WTC11 (cell line): Measurements from ENCODE around the gene ETFB. TPM values are rescaled to one million over a fixed set of nuclear protein-coding genes. Genes with fewer than 3 reads are reported as not detected.

Experiments
- ATAC-seq: fragments of 200-7000 bp; cut with Tn5 transposase; 2 replicates; pipeline ENCODE4 v1.10.0; 2021; ENCODE audit warnings: mild to moderate bottlenecking, moderate library complexity
- CTCF ChIA-PET: fragments of 300-600 bp; sonication (Branson Sonifier 250); formaldehyde crosslinking; loops from one replicate; lab custom pipeline; 2021; ENCODE audit warnings: antibody characterized with exemption; lab: Charles Lee
- POLR2A ChIA-PET: fragments of 350-600 bp; sonication (Branson Sonifier 250); formaldehyde crosslinking; loops from one replicate; lab custom pipeline; 2021; ENCODE audit warnings: antibody characterized with exemption; lab: Charles Lee
- DNase-seq: peaks from one replicate; pipeline ENCODE4 v3.0.0; 2021; ENCODE audit warnings: low spot score
- H3K27ac Mint-ChIP-seq: 2 replicates; pipeline ENCODE4 v1.8.0; 2021; ENCODE audit warnings: mixed read lengths
- H3K27me3 Mint-ChIP-seq: 2 replicates; pipeline ENCODE4 v1.8.0; 2021; ENCODE audit warnings: low read depth, mild to moderate bottlenecking, moderate library complexity, mixed read lengths
- H3K36me3 Mint-ChIP-seq: 2 replicates; pipeline ENCODE4 v1.8.0; 2021; ENCODE audit warnings: mixed read lengths
- H3K4me1 Mint-ChIP-seq: 2 replicates; pipeline ENCODE4 v1.8.0; 2022; ENCODE audit warnings: mixed read lengths
- H3K4me3 Mint-ChIP-seq: 2 replicates; pipeline ENCODE4 v1.8.0; 2021; ENCODE audit warnings: mild to moderate bottlenecking, moderate library complexity, mixed read lengths
- H3K9me3 Mint-ChIP-seq: 2 replicates; pipeline ENCODE4 v1.8.0; 2021; ENCODE audit warnings: mixed read lengths
- ETV6 ChIP-seq: sonication (generic); formaldehyde crosslinking; IDR thresholded peaks from 2 replicates; pipeline ENCODE4 v1.8.1; 2022; ENCODE audit warnings: mild to moderate bottlenecking, missing genetic modification reagents
- FOXP1 ChIP-seq: sonication (generic); formaldehyde crosslinking; IDR thresholded peaks from 2 replicates; pipeline ENCODE4 v1.8.0; 2022; ENCODE audit warnings: missing genetic modification reagents, mild to moderate bottlenecking, moderate library complexity, borderline replicate concordance
- GTF2I ChIP-seq: fragments of 250-450 bp; sonication (Bioruptor Pico); conservative IDR thresholded peaks from 2 replicates; pipeline ENCODE4 v1.4.0; 2021; ENCODE audit warnings: mild to moderate bottlenecking
- HMGA2 ChIP-seq: fragments of 250-450 bp; sonication (Bioruptor Pico); IDR thresholded peaks from 2 replicates; pipeline ENCODE4 v1.4.0; 2021; ENCODE audit warnings: mild to moderate bottlenecking, moderate library complexity
- JUN ChIP-seq: sonication (generic); formaldehyde crosslinking; IDR thresholded peaks from 2 replicates; pipeline ENCODE4 v1.8.0; 2023; ENCODE audit warnings: mild to moderate bottlenecking, missing genetic modification reagents
- KAT7 ChIP-seq: sonication (generic); formaldehyde crosslinking; IDR thresholded peaks from 2 replicates; pipeline ENCODE4 v1.8.1; 2023; ENCODE audit warnings: missing genetic modification reagents, mild to moderate bottlenecking, borderline replicate concordance
- NFATC4 ChIP-seq: fragments of 250-450 bp; sonication (Bioruptor Pico); IDR thresholded peaks from 2 replicates; pipeline ENCODE4 v1.9.0; 2021; ENCODE audit warnings: mild to moderate bottlenecking
- OVOL2 ChIP-seq: fragments of 250-450 bp; sonication (Bioruptor Pico); IDR thresholded peaks from 2 replicates; pipeline ENCODE4 v1.9.0; 2021; ENCODE audit warnings: mild to moderate bottlenecking, borderline replicate concordance
- RORB ChIP-seq: fragments of 250-450 bp; sonication (Bioruptor Pico); IDR thresholded peaks from 2 replicates; pipeline ENCODE4 v1.9.0; 2021; ENCODE audit warnings: mild to moderate bottlenecking
- SMAD4 ChIP-seq: sonication (generic); formaldehyde crosslinking; IDR thresholded peaks from 2 replicates; pipeline ENCODE4 v1.8.0; 2022; ENCODE audit warnings: mild to moderate bottlenecking, missing genetic modification reagents
- TCF7 ChIP-seq: sonication (generic); formaldehyde crosslinking; IDR thresholded peaks from 2 replicates; pipeline ENCODE4 v1.8.0; 2022; ENCODE audit warnings: mild to moderate bottlenecking, low read depth, missing genetic modification reagents, moderate library complexity
- TEAD1 ChIP-seq: sonication (generic); formaldehyde crosslinking; IDR thresholded peaks from 2 replicates; pipeline ENCODE4 v1.8.0; 2022; ENCODE audit warnings: mild to moderate bottlenecking, missing genetic modification reagents
- ZBTB21 ChIP-seq: sonication (generic); formaldehyde crosslinking; IDR thresholded peaks from 2 replicates; pipeline ENCODE4 v1.8.1; 2023; ENCODE audit warnings: mild to moderate bottlenecking, missing genetic modification reagents, borderline replicate concordance
- ZNF138 ChIP-seq: sonication (generic); formaldehyde crosslinking; conservative IDR thresholded peaks from 2 replicates; pipeline ENCODE4 v1.8.1; 2022; ENCODE audit warnings: mild to moderate bottlenecking, moderate library complexity, missing genetic modification reagents
- ZNF317 ChIP-seq: sonication (generic); formaldehyde crosslinking; IDR thresholded peaks from 2 replicates; pipeline ENCODE4 v1.8.1; 2023; ENCODE audit warnings: low read depth, mild to moderate bottlenecking, moderate library complexity, missing genetic modification reagents, borderline replicate concordance
- ZNF396 ChIP-seq: fragments of 250-450 bp; sonication (Bioruptor Pico); IDR thresholded peaks from 2 replicates; pipeline ENCODE4 v1.8.0; 2021; ENCODE audit warnings: mild to moderate bottlenecking, moderate library complexity, borderline replicate concordance
- ZNF423 ChIP-seq: fragments of 250-450 bp; sonication (Bioruptor Pico); IDR thresholded peaks from 2 replicates; pipeline ENCODE4 v2.1.2; 2022; ENCODE audit warnings: mild to moderate bottlenecking, moderate library complexity
- total RNA-seq: library from RNA; stranded (reverse); gene quantifications from 3 replicates; pipeline ENCODE4 v1.2.3, GENCODE V29; 2021
- TF ChIP-seq, protein P1 (sequence below): sonication (generic); formaldehyde crosslinking; IDR thresholded peaks from 2 replicates; pipeline ENCODE4 v1.8.1; 2022; ENCODE audit warnings: missing genetic modification reagents, borderline replicate concordance
- TF ChIP-seq, protein P2 (sequence below): fragments of 250-450 bp; sonication (Bioruptor Pico); IDR thresholded peaks from 2 replicates; pipeline ENCODE4 v1.9.0; 2021; ENCODE audit warnings: moderate library complexity, mild to moderate bottlenecking, inconsistent platforms, borderline replicate concordance
- TF ChIP-seq, protein P3 (sequence below): sonication (generic); formaldehyde crosslinking; IDR thresholded peaks from 2 replicates; pipeline ENCODE4 v1.8.1; 2022; ENCODE audit warnings: mild to moderate bottlenecking, missing genetic modification reagents, moderate library complexity, borderline replicate concordance
- TF ChIP-seq, protein P4 (sequence below): fragments of 250-450 bp; sonication (Bioruptor Pico); IDR thresholded peaks from 2 replicates; pipeline ENCODE4 v1.9.0; 2021; ENCODE audit warnings: mild to moderate bottlenecking
- TF ChIP-seq, protein P5 (sequence below): sonication (generic); formaldehyde crosslinking; IDR thresholded peaks from 2 replicates; pipeline ENCODE4 v1.8.1; 2023; ENCODE audit warnings: mild to moderate bottlenecking, missing genetic modification reagents, borderline replicate concordance
- TF ChIP-seq, protein P6 (sequence below): sonication (generic); formaldehyde crosslinking; IDR thresholded peaks from 2 replicates; pipeline ENCODE4 v1.8.1; 2022; ENCODE audit warnings: low read depth, mild to moderate bottlenecking, moderate library complexity, missing genetic modification reagents, borderline replicate concordance

The ETFB gene
- total RNA-seq, 1 experiment from 2014 or later: 60.6 TPM

DNA sequence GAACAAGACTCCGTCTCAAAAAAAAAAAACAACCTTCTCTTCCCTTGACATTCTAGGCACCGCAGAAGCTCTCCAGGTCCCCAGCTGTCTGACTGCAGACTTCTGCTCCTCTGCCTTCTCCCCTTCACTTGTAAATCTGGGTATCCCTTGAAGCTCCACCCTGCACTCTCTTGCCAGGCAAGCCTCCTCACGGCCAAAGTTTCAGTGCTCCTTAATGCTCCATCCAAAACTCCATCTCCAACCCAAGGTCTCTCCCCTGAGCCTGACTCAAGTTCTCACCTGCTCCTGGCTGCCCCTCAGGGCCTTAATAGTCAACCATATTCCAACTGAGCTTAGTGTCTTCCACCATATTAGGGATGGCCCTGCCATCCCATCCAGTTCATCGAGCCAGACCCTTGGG lies 4.0 kb upstream of the ETFB start:
- H3K9me3 Mint-ChIP-seq: no peaks in the 10 kb centered on the region
- TF ChIP-seq, protein P1, sequence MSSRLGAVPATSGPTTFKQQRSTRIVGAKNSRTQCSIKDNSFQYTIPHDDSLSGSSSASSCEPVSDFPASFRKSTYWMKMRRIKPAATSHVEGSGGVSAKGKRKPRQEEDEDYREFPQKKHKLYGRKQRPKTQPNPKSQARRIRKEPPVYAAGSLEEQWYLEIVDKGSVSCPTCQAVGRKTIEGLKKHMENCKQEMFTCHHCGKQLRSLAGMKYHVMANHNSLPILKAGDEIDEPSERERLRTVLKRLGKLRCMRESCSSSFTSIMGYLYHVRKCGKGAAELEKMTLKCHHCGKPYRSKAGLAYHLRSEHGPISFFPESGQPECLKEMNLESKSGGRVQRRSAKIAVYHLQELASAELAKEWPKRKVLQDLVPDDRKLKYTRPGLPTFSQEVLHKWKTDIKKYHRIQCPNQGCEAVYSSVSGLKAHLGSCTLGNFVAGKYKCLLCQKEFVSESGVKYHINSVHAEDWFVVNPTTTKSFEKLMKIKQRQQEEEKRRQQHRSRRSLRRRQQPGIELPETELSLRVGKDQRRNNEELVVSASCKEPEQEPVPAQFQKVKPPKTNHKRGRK (CRISPR knock-in tag): no peak
- no peak for TF ChIP-seq RORB (CRISPR knock-in tag)
- TF ChIP-seq ZNF317 (CRISPR knock-in tag): no peak
- TF ChIP-seq, protein P2, sequence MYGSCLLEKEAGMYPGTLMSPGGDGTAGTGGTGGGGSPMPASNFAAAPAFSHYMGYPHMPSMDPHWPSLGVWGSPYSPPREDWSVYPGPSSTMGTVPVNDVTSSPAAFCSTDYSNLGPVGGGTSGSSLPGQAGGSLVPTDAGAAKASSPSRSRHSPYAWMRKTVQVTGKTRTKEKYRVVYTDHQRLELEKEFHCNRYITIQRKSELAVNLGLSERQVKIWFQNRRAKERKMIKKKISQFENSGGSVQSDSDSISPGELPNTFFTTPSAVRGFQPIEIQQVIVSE (CRISPR knock-in tag): no peak
- no peak for TF ChIP-seq ZNF396 (CRISPR knock-in tag)
- no peak for TF ChIP-seq JUN
- TF ChIP-seq, protein P3, sequence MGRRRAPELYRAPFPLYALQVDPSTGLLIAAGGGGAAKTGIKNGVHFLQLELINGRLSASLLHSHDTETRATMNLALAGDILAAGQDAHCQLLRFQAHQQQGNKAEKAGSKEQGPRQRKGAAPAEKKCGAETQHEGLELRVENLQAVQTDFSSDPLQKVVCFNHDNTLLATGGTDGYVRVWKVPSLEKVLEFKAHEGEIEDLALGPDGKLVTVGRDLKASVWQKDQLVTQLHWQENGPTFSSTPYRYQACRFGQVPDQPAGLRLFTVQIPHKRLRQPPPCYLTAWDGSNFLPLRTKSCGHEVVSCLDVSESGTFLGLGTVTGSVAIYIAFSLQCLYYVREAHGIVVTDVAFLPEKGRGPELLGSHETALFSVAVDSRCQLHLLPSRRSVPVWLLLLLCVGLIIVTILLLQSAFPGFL (CRISPR knock-in tag): no peak
- no peak for TF ChIP-seq KAT7 (CRISPR knock-in tag)
- no peak for TF ChIP-seq ETV6 (CRISPR knock-in tag)
- no peak for TF ChIP-seq SMAD4 (CRISPR knock-in tag)
- TF ChIP-seq FOXP1 (CRISPR knock-in tag): no peak
- TF ChIP-seq ZNF138 (CRISPR knock-in tag): no peak
- TF ChIP-seq, protein P4, sequence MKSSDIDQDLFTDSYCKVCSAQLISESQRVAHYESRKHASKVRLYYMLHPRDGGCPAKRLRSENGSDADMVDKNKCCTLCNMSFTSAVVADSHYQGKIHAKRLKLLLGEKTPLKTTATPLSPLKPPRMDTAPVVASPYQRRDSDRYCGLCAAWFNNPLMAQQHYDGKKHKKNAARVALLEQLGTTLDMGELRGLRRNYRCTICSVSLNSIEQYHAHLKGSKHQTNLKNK: no peak
- ChIA-PET POLR2A (no interaction called here), CTCF (interaction anchor here (3.7 kb wide), 1 partner anchor 51 kb away, joined by 25 read pairs; no protein-coding TSS in a partner anchor)
- DNase-seq (no peak), ATAC-seq (no peak)
- peaks cover 16% of the 10 kb centered on the region for H3K4me1 Mint-ChIP-seq
- no peaks in the 10 kb centered on the region for H3K36me3 Mint-ChIP-seq
- peaks cover 29% of the 10 kb centered on the region for H3K27me3 Mint-ChIP-seq
- H3K27ac Mint-ChIP-seq: no peak overlapping the region
- no peak overlapping the region for H3K4me3 Mint-ChIP-seq

DNA sequence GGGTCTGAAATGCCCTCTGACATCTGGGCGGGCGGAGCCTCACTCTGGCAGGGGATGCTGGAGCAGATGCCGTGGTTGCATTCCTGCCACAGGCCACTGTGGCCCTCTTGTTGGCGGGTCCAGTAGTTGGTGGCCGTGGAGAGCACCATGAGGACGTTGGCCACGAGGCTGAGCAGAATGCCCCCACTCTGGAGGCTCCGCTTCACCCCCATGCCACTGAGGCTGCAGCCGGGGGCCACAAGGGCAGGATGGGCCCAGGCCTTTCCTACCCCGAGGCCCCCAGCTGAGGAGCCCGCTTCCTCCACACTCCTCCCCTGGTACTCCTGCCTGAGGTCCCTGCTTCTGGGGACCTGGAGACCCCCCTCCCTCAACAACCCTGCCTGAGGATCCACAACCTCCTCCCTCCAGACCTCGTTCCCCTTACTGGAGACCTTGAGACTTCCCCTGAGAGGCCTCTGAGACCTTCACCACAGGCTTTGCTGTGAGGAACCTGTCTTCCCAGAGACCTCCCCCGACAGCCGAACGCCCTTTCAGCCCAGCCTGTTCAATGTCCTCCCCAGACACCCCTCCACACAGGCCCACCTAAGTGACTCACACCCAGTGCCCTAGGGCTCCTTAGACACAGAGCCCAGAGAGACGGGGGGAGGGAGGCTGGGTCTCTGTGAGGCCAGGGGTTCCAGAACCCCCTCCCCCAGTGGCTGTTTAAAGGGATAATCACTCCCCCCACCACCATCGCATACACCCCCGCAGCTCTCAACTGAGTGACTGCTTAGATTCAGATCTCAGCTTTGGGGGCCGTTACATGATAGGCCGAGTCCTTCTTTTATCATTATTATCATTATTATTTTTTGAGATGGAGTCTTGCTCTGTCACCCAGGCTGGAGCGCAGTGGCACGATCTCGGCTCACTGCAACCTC lies 2.4 kb upstream of the ETFB start, which contains the start of gene CLDND2:
CLDND2 (minus strand) TSS at position 638 of the 917 bp plus-strand sequence; CDS start at position 212, 426 bp downstream.
- H3K9me3 Mint-ChIP-seq: no peaks in the 10 kb centered on the region
- peaks cover 25% of the 10 kb centered on the region for H3K4me1 Mint-ChIP-seq
- H3K4me3 Mint-ChIP-seq: peak within 1 kb of the TSS; percentile 99
- no peak for TF ChIP-seq NFATC4 (CRISPR knock-in tag)
- no peak for TF ChIP-seq TEAD1
- TF ChIP-seq, protein P5, sequence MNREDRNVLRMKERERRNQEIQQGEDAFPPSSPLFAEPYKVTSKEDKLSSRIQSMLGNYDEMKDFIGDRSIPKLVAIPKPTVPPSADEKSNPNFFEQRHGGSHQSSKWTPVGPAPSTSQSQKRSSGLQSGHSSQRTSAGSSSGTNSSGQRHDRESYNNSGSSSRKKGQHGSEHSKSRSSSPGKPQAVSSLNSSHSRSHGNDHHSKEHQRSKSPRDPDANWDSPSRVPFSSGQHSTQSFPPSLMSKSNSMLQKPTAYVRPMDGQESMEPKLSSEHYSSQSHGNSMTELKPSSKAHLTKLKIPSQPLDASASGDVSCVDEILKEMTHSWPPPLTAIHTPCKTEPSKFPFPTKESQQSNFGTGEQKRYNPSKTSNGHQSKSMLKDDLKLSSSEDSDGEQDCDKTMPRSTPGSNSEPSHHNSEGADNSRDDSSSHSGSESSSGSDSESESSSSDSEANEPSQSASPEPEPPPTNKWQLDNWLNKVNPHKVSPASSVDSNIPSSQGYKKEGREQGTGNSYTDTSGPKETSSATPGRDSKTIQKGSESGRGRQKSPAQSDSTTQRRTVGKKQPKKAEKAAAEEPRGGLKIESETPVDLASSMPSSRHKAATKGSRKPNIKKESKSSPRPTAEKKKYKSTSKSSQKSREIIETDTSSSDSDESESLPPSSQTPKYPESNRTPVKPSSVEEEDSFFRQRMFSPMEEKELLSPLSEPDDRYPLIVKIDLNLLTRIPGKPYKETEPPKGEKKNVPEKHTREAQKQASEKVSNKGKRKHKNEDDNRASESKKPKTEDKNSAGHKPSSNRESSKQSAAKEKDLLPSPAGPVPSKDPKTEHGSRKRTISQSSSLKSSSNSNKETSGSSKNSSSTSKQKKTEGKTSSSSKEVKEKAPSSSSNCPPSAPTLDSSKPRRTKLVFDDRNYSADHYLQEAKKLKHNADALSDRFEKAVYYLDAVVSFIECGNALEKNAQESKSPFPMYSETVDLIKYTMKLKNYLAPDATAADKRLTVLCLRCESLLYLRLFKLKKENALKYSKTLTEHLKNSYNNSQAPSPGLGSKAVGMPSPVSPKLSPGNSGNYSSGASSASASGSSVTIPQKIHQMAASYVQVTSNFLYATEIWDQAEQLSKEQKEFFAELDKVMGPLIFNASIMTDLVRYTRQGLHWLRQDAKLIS: no peak
- no peak for TF ChIP-seq HMGA2
- TF ChIP-seq GTF2I (CRISPR knock-in tag): no peak
- TF ChIP-seq, protein P6, sequence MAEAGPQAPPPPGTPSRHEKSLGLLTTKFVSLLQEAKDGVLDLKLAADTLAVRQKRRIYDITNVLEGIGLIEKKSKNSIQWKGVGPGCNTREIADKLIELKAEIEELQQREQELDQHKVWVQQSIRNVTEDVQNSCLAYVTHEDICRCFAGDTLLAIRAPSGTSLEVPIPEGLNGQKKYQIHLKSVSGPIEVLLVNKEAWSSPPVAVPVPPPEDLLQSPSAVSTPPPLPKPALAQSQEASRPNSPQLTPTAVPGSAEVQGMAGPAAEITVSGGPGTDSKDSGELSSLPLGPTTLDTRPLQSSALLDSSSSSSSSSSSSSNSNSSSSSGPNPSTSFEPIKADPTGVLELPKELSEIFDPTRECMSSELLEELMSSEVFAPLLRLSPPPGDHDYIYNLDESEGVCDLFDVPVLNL: no peak
- no peak for TF ChIP-seq ZNF423 (CRISPR knock-in tag)
- TF ChIP-seq, protein P3 (CRISPR knock-in tag): no peak
- TF ChIP-seq TCF7: no peak
- no peak for TF ChIP-seq ZBTB21 (CRISPR knock-in tag)
- no peak for TF ChIP-seq OVOL2 (CRISPR knock-in tag)
- no peak for DNase-seq
- peak within 1 kb of the TSS; percentile 36; the same call in 1 of the 2 replicates for H3K27ac Mint-ChIP-seq
- no peak for ATAC-seq
- ChIA-PET POLR2A (interaction anchor here (0.9 to 1.7 kb wide), 6 partner anchors 14 to 320 kb away, joined by 4 to 13 read pairs (median 6); partner anchors contain the start of genes C19orf84 and LIM2), CTCF (interaction anchor here (1.0 to 3.7 kb wide), 12 partner anchors 22 to 409 kb away, joined by 3 to 25 read pairs (median 5); partner anchors contain the start of genes C19orf84, KLK10 and SIGLEC10)
- H3K36me3 Mint-ChIP-seq: no peaks in the 10 kb centered on the region
- H3K27me3 Mint-ChIP-seq: peaks cover 25% of the 10 kb centered on the region
